DND-41 (cell line): Measurements from ENCODE around the gene GRM3.

Experiments
- EZH2 ChIP-seq: IDR thresholded peaks from 3 replicates; pipeline ENCODE4 v1.6.1; 2012; ENCODE audit warnings: borderline replicate concordance, low read depth, mild to moderate bottlenecking, moderate library complexity, low read length, inconsistent platforms; ENCODE audit not compliant: severe bottlenecking
- TF ChIP-seq, protein P1 (sequence below): IDR thresholded peaks from 2 replicates; pipeline ENCODE4 v1.5.1; 2012; ENCODE audit warnings: borderline replicate concordance, low read length, moderate library complexity, mild to moderate bottlenecking; ENCODE audit not compliant: poor library complexity, severe bottlenecking; ENCODE audit errors: extremely low read depth

DNA sequence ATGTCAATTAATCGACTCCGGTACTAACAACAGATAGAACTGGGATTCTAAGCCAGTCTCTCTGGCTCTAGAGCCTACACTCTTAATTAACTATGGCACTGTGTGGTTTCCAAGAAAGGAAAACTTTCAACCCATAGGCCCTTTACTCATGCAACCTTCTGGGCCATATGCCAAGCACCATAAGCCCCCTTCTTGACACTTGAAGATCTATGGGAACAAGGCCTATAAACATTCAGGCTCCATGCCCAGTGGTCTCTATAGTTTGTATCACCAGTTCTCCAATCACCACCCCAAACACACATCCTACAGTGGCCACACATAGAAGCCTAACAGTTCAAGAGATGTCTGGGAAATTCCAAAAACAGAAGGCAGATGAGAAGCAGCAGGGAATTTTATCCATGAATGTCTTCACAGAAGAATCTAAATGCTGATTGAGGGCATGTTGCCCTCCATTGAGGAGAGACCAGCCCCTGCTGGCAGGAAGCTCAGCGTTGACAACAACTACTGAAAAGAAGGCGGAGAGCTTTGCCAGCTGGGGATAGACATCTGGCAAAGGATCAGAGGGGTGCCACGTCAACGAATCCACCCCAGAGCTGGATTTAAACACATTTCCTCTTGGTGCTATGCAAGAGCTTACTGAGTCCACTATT lies 64.4 kb downstream of the GRM3 start:
- TF ChIP-seq, protein P1, sequence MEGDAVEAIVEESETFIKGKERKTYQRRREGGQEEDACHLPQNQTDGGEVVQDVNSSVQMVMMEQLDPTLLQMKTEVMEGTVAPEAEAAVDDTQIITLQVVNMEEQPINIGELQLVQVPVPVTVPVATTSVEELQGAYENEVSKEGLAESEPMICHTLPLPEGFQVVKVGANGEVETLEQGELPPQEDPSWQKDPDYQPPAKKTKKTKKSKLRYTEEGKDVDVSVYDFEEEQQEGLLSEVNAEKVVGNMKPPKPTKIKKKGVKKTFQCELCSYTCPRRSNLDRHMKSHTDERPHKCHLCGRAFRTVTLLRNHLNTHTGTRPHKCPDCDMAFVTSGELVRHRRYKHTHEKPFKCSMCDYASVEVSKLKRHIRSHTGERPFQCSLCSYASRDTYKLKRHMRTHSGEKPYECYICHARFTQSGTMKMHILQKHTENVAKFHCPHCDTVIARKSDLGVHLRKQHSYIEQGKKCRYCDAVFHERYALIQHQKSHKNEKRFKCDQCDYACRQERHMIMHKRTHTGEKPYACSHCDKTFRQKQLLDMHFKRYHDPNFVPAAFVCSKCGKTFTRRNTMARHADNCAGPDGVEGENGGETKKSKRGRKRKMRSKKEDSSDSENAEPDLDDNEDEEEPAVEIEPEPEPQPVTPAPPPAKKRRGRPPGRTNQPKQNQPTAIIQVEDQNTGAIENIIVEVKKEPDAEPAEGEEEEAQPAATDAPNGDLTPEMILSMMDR, result no peak
- TF ChIP-seq EZH2, result no peak
